GM21423 (cell line): ENCODE measurements around the gene ARPIN.
"Not testable (repeated sequence)": the region's sequence is repeated elsewhere in the genome, so short reads cannot be mapped to it uniquely, and the experiment has no call there.

Experiments used
- ATAC-seq: cut with Tn5 transposase; IDR thresholded peaks from one replicate; pipeline ENCODE4 v1.9.1; 2021; ENCODE audit warnings: mild to moderate bottlenecking, moderate library complexity; ENCODE audit not compliant: unreplicated experiment

Gene ARPIN

DNA sequence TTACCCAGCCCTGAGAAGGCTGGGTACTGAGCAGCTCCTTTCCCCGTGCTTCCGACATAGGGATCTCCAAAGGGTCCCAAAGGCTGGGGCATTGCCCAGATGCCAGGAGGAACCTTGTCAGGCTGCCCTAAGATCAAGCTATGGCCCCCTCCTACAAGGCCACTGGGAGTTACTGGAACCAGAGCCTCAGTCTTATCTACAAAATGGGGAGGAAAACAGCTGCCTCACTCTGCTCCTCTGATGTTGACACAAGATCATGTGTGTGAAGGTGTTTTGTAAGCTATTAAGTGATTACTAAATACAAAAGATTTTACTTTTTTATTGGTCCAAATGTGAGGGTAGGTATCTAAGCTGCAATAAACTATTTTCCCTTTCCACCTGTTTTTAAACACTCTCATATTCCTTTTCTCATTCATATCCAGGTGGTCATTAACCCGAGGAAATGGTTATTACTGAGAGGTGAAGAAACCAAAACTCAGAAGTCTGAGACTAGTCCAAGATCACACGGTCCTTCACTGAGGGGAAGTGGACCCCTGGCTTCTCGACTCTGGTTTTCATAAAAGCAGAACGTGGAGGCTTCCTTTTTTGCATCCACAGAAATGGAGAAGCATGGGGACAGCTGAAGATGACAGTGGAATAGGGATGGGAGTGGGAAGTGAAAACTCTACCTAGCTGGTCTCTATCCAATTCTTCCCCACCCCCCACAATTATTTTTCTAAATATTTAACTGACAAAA lies 1.7 kb downstream of the ARPIN start:
- ATAC-seq = no peak

DNA sequence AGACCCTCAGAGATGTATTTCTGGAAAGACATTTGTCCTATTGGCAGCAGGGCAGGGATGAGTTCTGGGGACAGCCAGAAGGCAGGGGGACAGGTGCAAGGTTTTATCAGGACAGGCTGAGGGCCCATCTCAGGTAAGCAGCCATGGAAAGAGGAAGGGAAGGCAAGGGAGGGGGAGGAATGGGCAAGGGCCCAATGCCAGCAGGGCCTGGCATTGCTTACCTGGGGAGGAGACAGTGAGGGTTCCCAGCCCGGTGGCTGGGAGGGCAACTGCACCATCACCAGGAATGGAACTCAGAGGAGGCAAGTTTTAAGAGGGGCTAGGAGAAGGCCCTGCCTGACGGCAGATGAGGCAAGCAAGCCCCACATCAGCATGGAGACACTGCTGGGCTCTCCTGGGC lies 3.1 kb downstream of the ARPIN start:
- ATAC-seq = no peak

DNA sequence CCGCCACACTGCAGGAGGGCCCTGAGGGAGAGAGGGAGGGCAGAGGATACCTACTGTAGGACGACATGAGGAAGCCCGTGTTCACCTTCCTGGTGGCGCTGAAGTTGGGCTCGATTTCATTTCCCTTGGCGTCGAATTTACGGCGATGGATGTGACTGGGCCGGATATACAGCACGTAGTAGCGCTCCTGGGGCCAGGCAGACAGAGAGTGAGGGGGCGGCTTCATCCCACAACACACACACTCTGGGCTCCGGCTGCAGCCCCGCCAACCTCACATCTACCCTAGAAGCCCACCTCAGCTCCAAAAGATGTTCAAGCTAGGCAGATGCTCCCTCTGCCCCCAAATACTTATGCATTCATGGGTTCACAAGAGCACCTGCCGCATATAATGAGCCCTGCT lies 4.5 kb downstream of the ARPIN start:
- ATAC-seq = no peak

DNA sequence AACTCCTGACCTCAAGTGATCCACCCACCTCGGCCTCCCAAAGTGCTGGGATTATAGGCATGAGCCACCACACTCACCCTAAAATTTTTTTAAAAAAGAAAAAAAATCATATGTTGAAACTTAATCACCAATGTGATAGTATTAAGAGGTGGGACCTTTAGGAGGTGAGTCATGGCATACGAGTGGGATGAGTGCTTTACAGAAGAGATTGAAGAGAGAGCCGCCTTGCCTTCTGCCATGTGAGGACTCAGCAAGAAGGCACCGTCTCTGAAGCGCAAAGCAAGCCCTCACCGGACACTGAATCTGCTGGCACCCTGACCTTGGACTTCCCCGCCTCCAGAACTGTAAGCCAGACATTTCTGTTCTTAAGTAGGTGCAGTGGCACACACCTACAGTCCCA lies 5.5 kb downstream of the ARPIN start:
- ATAC-seq = no peak

DNA sequence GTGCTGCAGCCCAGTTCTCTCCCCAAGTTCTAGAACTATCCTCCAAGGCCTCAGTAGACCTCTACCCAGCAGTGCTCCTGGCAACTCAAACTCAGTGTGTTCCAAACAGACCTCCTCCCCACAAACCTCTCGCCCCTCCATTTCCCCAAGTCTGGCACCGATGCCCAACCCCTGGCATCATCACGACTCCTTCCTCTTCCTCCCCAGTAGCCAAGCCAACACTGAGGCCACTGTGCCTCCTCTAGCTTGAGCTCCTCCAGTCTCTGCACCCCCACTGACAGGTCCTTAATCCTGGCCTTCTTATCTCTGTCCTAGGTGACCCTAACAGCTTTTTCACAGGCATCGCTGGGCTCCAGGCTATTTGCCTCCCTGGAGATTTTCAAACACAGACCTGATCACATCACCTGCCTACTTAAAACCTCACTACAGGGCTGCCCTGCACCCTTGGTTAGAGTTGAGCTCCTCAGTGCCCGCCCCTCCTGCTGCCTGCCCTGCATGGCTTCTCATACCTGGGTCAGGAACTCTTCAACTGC lies 6.8 kb downstream of the ARPIN start:
- no peak for ATAC-seq

DNA sequence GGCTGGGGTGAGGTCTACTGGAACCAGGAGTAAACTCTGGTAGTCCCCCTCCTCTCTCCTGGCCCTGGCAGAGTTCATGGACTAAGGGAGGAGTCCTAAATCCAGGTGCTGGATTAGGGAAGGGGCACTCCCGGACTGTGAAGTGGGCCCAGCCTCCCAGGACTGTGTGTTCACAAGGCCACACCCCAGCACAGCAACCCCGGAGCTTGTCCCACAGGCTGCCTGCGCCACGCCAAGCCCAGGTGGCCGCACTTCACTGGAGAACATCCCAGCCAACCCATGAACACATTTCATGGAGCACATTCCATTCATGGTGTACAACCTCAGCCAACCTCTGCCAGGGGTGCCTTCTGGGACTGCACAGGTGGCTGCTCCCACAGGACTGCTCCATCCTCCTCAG lies 8.2 kb downstream of the ARPIN start:
- no peak for ATAC-seq

DNA sequence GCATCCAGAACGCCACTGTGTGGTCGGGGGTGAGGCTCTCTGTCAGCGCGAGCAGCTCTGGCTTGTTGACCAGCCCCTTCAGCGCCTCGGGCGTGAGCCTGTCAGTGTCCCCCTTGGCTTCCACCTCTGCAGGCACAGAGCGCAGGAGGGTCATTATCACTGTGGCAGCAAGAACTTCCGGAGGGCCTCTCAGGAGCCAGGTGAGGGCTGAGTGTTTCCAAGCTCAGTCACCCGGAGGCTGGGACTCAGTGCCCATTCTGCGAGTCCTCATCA lies 9.0 kb downstream of the ARPIN start:
- no peak for ATAC-seq

DNA sequence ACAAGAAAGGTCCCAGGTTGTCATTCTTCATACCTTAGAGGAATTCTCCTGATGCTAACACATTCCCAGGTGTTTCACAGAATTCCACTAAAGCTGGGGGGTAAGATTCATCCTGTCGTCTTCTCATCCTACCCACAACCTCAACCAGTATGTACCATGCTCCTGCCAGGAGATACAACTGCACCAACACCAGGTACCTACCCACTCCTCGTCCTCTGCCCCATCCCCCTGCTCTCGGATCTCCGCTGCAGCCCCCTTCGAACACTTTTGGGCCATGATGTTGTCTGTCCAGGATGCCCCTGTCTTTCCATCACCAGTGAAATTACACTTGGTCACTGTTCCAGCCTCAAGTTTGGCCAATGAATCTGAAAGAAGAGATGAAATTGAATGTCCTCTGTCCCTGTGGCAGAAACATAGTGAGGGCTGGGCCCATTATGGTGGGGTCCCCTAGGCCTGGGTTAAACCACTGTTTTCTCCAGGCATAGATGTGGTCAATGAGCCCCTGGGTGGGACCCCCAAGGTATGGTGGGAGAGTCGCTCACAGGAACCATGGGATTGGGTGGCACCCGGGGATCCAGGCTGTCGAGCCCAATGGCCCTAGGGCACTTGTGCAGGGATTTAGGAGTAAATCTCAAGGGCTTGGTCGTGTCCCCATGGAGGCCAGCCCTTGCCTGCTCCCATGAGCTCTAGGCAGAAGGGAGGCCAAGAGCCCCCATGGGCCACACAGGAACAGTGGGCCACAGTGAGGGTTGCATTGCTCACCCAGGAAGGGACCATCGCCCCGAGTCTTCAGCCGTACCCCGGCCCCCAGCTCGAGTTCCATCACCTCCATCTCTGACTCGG lies 9.5 kb downstream of the ARPIN start:
- no peak for ATAC-seq

DNA sequence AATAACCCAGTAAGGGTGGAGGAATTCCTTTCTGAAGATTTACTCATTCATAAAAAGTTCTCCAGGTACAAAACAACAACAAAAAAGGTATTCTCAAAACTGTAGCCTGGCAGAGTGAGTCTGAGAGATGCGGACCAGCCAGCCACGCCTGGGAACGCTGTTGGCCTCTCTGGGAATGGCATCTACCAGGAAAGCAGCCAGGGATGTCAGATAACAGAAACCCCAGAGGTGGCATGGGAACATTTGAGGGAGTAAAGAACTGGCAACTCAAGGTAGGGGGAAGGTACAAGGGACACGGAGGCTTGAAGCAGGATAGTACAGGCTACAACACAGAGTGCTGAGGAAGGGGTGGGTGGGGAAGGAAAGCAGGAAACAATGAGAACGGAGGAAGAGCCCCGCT lies 11.9 kb downstream of the ARPIN start:
- no peak for ATAC-seq

DNA sequence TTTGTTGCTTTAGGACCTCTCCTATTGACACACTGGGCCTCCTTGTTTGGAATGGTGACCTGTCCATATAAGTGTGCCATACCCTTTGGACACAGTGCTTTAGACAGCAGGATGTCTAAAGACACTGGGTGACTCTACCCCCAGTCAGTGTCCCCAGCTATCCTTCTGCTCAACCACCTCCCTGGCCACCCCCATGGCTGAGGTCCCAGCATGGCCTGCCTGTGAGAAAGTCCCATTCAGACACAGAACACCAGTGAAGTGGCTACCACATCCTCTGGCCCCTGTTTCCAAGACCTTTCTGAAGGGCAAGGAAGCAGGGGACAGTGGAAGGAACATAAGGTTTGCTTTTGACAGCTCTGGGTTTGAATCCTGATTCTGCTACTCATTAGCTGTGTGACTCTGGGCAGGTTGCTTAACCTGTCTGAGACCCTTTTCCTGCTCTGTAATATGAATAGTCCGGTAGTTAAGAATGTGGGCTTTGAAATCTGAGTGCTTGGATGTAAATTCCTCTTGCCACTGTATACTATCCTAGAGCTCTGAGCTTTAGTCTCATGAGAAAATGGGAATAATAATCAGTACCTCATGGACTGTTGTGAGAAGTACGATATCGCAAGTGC lies 12.7 kb downstream of the ARPIN start:
- ATAC-seq = no peak

DNA sequence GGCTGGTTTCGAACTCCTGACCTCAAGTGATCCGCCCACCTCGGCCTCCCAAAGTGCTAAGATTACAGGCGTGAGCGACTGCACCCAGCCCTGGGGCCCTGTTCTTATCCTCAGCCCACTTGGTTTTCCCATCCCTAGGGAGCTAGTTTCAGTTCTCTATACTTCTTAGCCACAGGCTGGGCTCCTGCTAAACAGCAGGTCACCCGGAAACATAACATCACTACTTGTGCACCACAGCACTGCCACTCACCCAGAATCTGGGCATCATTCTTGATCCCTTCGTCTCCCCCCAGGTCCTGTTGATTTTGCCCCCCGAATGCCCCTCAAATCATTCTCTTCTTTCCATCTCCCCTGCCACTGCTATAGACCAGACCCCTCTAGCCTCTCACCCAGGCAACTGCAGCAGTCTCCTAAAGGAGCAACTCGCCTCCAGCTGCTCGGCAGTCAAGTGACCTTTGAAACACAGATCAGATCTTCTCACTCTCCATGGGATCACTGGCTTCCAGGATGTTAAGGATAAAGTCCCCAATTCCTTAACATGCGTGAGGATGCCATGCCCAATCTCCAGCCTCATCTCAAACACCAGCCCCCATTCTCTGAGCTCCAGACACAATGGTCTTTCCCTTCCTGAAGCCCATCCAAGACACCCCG lies 13.3 kb downstream of the ARPIN start:
- ATAC-seq = no peak

DNA sequence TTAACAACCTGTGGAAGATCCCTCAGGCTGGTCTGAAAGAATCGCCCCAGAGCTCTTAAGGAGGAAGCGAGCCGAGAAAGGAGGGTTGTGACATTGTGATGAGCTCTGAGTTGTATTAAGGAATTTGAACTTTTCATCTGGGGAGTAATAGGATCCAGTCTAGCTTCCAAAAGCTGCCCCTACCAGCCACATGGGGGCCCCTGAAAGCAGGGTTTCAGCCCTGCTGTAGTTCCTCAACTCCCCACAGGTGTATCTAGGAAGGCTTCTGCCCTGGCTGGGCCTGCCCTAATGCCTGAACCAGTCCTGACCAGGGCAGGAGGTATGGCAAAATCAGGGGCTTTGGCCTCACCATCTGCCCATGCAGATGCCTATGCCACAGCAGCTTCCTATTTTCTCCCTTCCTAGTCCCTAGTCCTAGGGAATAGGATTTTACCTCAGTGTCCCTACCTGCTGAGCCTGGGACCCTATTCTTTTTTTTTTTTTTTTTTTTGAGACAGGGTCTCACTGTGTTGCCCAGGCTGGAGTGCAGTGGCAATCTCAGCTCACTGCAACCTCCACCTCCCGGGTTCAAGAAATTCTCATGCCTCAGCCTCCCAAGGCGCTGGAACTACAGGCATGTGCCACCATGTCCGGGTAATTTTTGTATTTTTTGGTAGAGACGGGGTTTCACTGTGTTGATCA lies 14.0 kb downstream of the ARPIN start:
- peak; percentile 53 for ATAC-seq

DNA sequence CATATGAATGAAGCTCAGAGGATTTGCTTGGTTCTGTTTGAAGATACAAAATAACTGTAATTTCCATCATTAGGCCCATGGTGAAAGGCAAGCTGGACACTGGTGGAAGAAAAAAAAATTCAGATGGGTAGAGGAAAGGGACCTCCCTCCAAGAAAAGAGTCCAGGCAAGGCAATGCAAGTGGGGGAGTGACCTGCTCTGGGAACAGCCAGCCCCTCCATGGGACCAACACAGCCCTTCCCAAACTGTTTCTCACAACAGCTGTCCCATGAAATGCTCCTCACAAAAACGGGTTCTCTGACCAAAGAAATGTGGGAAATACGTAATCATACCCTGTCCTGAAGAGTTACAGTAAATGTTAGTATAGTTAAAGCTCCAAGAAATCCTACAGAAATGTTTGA lies 14.6 kb downstream of the ARPIN start:
- ATAC-seq = no peak

DNA sequence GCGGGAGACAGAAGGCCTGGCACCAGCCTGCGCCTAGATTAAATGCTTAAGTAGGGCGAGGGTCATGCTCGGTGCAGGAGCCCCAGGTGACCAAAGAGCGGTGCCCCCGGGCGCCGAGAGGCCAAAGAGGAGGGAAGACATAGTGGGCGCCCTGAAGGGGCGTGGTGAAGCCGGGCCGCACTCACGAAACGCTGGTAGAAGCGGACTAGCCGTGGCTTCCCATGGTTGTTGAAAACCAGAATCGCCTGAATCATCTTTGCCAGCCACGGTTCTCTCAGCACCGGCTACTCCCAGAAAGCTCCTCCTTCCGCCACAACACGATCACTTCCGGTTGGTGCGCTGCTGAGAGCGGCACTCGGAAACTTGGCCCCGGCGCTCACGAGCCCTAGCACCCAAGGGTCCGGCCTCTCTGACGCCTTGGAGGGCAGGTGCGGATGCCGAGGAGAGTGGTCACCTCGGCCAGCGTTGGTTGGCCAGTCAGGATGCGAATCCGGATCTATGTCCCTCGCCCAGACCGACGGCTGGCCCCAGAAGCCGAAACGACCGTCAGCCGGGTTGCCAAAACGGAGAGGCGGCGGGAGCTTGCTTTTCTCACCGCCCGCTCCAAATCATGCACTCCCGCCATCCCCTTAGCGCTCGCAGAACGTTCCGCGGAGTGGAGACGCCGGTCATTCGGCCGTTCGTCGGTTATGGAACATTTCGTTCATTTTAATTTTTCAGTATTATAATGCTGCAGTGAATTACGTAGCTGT lies 18.9 kb downstream of the ARPIN start, which contains the start of gene AP3S2:
Gene AP3S2 (minus strand): TSS at position 299 of the 752 bp plus-strand sequence. CDS start 45 bp downstream, at position 254.
- peak; percentile 91 for ATAC-seq

DNA sequence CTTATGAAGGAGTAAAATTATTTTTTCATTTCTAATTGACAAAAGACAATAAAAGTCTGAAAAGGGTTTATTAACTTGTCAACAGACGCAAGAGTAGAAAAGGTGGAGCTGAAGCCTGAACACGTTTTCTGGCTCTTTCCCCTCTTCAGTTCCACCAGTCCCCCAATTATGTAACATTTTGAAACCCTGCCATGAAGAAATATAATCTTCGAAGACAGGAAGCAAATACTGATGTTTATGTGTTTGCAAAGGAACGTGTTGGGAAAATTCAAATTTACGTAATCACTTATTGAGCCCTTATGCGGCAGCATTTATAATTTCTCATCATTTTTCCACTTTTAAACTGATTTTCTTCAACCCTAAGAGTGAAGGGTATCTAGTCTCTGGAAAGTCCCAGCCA lies 19.7 kb downstream of the ARPIN start:
- ATAC-seq = no peak

DNA sequence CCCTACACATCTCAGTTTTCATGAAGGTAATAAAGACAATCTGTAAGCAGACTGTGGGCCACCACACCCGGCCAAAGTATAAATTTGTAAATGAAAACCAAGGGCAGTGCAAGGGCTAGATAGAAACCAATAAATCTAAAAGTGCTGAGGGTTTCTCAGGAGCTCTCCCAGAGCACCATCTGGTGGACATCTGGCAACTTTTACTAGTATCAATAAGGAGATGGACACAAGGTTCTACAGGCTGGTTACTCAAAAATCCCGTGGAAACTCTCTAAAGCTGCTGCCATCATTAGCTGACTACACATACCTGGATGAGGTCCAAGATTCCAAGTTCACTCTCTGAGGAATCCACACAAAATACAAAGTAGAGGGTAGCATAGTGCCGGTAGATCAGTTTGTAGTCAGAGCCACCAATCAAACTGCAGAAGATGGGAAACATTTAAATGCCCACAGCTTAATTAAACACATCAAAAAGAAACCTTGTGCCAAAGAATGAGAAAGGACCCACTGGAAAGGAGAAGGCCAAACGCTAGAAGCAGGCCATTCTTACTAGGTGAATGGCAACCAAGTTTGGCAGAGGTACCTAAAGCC lies 24.4 kb downstream of the ARPIN start:
- ATAC-seq = no peak

DNA sequence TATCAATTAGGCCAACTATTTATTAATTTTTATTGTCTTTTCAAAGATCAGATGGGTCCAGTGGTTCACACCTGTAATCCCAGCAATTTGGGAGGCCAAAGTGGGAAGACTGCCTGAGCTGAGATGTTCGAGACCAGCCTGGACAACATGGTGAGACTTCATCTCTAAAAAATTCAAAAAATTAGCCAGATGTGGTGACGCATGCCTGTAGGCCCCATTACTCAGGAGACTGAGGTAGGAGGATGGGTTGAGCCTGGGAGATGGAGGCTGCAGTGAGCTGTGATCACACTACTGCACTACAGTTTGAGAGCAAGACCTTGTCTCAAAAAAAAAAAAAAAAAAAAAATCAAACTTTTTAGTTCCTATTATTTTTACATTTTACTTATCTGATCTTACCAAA lies 27.1 kb downstream of the ARPIN start:
- ATAC-seq = no peak

DNA sequence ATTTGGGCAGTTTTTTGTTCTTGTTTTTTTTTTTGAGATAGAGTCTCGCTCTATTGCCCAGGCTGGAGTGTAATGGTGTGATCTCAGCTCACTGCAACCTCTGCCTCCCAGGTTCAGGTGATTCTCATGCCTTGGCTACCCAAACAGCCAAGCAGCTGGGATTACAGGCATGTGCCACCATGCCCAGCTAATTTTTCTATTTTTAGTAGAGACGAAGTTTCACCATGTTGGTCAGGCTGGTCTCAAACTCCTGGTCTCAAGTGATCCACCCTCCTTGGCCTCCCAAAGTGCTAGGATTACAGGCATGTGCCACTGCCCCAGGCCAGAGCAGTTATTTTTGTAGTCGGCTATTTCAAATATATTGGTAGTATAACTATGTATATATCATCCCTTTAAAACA lies 27.6 kb downstream of the ARPIN start:
- not testable (repeated sequence) for ATAC-seq

DNA sequence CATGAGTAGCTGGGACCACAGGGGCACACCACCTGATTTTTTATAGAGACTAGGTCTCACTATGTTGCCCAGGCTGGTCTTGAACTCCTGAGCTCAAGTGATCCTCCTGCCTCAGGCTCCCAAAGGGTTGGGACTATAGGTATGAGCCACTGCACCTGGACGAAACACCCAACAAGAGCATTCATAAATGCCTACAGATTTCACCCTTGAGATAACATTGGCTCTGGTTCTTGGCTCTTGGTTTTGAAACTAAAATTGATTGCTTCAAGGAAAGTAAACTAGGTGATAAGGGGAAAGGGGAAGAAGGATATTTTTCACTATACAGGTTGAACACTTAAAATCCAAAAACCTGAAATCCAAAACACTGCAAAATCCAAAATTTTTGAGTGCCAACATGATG lies 29.2 kb downstream of the ARPIN start:
- no peak for ATAC-seq

DNA sequence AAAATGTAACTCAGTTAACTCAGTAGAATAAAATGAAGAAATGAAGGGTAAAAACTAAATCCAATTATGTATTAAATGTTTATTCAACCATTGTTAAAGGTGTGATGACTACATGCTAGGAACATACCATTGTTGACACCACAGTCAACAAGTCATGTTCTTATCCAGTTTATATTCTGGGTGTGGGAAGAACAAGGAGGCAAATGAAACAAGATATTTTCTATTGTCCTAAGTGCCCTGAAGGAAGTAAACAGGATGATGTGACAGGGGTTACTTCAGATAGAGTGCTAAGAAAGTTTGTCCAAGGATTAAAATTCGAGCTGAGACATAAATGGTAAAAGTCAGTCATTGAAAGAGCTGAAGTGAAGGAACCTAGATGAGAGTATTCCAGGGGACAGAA lies 32.0 kb downstream of the ARPIN start:
- no peak for ATAC-seq
